GM21619 (cell line): ENCODE data around the gene SBNO1.
"Not testable (repeated sequence)": the region's sequence is repeated elsewhere in the genome, so short reads cannot be mapped to it uniquely, and the experiment has no call there.

Source experiments
- ATAC-seq: cut with Tn5 transposase; IDR thresholded peaks from one replicate; pipeline ENCODE4 v1.9.1; 2021; ENCODE audit not compliant: unreplicated experiment

SBNO1 gene

DNA sequence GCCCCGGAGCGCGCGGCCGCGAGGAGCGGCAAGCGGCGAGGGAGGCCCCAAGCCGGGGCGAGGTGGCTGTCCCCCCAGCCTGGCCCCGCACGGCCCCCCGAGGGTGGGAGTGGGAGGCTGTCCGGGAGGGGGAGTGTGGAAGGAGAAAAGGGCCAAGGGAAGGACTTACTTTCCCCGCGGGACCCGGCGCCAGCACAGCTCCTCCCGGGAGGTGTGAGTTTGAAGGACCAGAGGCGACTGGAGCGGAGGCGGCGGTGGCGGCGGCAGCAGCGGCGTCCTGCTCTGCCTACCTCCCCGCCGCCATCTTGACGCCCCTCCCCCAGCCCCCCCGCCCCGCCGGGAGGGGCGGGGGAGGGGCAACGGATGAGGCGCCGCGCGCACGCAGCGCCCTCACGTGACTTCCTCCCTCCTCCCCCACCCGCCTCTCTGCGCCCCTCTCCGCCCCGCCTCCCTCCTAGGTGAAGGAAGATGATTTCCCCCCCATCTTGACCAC, at the start of gene SBNO1:
TSS of gene SBNO1 (minus strand) at position 316 of the 493 bp plus-strand sequence. CDS start 14,406 bp downstream, outside the sequence.
- ATAC-seq: peak; percentile 30

DNA sequence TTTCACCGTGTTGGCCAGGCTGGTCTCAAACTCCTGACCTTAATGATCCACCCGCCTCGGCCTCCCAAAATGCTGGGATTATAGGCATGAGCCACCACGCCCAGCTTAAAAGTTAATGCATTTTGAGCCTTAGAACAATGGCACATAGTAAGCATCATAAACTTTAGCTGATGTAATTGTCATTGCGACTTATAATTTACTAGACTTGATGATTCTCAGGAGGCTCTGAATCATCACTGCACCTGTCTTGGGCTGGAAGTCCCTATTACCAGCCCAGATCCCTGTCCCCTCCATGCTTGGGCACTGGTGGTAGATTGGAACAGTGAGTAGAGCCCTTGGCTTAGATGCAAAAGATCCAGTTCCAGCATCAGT, 45.4 kb upstream of the SBNO1 start:
- ATAC-seq: no peak

DNA sequence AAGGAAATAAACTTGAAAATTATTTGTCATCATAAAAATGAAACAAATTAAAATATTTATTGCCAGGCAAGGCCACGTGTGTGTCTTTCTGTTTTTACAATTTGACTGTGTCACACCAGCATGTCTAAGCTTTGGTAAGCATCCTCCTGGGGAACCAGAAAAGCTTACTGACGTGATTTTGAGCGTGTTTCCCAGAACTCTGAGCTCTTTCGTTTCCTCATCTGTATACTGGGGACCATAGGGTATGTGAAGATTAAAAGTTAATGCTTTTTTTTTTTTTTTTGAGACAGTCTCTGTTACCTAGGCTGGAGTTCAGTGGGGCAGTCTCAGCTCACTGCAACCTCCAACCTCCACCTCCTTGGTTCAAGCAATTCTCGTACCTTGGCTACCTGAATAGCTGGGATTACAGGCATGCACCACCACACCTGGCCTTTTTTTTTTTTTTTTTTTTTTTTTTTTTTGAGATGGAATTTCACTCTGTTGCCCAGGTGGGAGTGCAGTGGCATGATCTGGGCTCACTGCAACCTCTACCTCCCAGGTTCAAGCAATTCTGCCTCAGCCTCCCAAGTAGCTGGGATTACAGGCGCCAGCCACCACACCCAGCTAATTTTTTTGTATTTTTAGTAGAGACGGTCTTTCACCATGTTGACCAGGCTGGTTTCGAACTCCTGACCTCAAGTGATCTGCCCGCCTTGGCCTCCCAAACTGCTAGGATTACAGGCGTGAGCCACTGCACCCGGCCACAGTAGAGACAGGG, 44.8 kb upstream of the SBNO1 start:
- ATAC-seq: not testable (repeated sequence)

DNA sequence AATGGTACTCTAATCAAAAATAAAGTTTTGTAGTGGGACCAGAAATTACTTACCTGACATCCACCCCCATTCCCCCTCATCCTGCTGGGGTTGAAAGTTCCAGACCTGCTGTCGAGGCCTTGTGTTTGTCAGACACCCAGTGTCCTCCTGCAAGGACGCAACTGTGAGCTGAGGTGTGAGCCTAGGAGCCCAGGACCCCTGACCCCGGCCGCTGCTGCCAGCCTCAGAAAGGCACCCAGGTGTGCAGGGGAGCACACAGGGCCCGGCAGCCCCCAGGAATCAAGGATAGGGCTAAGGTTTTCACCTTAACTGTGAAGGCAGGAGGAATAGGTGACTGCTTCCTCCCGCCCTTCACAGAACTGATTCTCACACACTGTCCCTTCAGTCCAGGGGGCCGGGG, 44.0 kb upstream of the SBNO1 start:
- ATAC-seq: not testable (repeated sequence)

DNA sequence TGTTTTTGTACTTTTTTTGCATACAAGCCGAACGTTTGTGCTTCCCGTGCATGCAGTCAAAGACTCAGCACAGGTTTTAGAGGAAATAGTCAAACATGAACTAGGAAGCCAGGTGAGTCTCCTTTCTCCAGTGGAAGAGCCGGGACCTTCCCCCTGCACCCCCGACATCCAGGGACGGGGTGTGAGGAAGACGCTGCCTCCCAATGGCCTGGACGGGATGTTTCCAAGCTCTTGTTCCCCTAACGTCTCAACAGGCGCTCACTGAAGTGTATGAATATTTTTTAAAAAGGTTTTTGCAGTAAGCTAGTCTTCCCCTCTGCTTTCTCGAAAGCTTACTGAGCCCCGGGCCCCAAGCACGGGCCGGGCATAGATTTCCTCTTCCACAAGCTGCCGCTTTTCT, 43.3 kb upstream of the SBNO1 start:
- not testable (repeated sequence) for ATAC-seq

DNA sequence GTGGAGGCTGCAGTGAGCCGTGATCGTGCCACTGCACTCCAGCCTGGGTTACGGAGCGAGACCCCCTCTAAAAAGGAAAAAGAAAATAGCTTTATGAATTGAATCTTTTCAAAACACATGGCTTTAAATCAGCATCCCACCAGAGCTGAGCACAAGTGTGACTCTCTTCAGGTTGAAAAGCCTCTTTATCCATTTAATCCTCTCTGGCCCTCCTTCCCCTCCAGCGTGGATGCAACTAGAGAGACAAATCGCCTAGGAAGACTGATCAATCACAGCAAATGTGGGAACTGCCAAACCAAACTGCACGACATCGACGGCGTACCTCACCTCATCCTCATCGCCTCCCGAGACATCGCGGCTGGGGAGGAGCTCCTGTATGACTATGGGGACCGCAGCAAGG, 42.6 kb upstream of the SBNO1 start:
- not testable (repeated sequence) for ATAC-seq

DNA sequence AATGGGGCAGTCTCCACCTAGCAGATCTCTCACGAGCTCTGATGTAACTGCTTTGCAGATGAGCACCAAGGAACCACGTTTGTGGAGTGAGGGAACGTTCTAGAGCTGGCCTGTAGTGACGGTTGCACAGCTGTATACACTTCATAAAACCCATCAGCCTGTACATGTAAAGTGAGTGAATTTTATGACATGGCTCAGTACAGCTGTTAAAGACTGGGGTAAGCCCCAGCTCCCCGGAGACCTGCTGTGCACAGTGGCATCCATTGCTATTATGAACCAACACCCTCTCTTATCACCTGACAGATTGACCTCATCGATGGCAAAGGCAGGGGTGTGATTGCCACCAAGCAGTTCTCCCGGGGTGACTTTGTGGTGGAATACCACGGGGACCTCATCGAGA, 39.9 kb upstream of the SBNO1 start:
- no peak for ATAC-seq

DNA sequence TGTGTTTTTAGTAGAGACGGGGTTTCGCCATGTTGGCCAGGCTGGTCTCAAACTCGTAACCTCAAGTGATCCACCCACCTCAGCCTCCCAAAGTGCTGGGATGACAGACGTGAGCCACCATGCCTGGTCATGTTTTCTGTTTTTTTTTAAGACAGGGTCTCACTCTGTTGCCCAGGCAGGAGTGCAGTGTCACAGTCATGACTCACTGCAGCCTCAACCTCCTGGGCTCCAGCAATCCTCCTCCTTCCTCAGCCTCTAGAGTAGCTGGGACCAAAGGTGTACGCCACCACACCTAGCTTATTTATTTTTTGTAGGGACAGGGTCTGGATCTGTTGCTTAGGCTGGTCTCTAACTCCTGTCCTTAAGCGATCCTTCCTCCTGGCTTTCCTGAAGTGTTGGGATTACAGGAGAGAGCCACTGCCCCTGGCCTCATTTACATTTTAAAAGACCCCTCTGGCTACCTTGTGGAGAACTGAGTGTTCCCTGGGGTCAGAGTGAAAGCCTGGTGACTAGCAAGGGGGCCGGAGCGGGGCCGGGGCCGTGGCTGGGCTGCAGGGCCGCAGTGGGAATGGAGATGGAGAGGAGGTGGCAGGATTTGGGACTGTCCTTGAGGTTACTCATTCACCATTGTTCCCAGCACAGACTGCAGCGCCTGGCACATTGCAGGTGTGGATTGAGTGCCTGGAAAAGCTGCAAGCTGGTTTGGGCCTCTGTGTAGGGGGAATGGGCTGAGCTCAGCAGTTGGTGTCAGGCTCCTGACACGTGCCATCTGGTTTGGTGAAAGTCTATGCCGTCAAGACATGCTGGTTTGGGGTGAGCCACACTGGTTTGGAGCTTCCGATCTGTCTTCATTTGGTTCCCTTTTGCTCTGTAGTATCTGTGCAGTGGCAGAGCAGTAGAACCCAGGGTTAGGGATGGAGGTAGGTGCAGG, 37.4 kb upstream of the SBNO1 start:
- ATAC-seq: no peak

DNA sequence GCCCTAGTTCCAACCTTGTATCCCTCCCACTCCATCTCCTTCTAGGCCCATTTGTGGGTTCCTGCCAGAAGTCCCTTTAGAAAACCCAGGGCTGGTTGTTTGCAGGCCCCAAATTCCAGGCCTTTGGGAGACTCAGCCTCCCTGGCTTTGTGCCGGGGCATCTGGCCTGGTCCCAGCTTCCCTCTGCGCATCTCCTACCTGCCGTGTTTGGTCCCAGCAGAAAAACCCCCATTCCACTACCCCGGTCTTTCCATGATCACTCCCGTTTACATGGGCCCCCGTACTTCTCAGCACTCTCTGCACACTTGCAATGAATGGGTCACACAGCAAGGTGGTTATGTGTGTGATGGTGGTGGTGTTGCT, 34.6 kb upstream of the SBNO1 start:
- ATAC-seq: no peak

DNA sequence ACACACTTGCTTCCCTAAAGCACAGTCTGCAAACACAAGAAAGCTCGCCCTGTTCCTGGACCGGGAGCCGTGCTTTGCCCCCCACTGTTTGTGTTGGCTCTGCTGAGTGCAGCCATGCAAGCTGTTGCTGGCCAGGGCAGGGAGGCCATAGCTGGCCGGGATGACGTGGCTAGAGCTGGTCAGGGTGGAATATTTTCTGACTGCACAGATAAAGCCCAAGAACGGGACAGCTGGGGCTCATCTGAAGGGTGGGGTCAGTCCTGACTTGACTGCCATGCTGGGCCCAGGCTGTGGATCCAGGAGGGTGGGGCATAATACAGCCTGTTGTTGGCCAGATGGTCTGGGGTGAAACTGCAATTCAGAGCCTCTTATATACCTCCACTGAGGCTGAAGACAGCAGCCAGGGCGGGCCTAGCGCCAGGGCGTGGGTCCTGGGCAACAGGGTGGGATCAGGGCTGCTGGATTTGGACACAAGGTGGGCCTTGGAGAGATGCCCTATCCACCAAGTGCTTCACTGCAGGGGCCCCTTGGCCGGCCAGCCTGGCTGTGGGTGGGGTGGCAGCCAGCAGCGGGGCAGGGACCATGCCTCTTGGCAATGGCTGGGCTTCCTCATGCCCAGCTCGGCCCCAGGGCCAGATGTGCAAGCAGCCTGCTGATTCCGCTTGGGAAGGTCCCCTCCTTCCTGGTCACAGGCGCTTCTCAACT, 34.1 kb upstream of the SBNO1 start:
- ATAC-seq: no peak

DNA sequence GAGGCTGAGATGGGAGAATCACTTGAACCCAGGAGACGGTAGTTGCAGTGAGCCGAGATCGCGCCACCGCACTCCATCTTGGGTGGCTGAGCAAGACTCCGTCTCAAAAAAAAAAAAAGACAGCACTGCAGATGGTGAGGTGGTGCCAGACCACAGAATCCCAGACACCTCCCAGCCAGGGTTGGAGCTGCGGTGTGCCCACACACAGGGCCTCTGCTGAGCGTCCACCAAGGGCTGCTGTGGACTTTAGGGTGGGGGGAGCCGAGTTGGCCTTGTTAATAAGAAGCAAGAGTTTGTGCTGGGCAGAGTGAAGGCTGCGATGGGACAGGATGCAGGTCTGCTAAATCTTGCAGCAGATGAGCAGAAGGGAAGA, 33.5 kb upstream of the SBNO1 start:
- no peak for ATAC-seq

DNA sequence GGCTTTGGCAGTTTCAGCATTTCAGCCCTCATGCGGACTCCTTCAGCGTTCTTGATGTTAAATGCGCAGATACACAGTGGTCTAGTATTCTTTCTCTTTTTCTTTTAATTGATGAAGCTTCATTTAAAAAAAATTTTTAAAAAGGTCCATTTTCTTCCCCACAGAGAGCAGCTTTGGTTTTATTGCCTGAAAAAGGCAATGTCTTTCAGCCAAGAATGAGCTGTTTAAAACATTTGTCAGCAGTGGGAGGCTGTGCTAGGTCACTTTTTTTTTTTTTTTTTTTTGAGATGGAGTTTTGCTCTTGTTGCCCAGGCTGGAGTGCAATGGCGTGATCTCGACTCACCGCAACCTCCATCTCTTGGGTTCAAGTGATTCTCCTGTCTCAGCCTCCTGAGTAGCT, 32.8 kb upstream of the SBNO1 start:
- no peak for ATAC-seq

DNA sequence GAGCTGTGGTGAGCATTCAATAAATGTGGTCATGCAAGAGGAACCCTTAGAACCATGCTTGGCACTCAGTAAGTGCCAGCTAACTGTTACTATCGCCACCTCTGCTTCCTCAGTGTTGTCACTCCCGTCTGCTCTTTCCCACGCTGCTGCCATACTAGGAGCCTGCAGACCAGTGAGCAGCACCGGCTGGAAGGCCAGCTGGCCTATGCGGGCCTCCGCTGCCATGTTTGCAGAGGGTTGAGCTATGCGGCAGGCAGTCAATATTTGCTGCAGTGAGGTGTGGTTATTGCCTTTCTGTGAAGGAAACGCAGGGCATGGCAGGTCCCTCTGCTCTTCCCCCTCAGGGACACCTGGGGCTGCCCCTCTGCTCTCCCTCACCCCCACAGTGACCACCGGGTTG, 32.3 kb upstream of the SBNO1 start:
- ATAC-seq: no peak

DNA sequence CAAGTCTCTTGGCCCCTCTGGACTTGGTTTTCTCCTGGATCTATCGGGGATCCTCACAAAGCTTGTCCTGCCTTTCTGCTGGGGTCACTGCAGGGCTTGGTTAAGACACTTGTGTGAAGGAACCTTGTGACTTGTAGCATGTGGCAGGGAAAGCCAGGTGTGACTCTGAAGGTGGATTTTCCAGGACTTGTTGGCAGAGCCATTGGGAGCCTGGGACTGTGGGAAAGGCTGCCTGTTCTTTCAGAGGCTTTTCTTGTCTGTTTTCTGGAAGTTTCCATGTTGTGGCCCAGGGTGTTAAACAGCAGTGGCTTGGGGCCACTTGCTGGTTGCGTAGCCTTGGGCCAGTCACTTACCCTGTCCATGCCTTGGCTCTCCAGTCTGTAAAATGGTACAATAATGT, 31.9 kb upstream of the SBNO1 start:
- ATAC-seq: no peak

DNA sequence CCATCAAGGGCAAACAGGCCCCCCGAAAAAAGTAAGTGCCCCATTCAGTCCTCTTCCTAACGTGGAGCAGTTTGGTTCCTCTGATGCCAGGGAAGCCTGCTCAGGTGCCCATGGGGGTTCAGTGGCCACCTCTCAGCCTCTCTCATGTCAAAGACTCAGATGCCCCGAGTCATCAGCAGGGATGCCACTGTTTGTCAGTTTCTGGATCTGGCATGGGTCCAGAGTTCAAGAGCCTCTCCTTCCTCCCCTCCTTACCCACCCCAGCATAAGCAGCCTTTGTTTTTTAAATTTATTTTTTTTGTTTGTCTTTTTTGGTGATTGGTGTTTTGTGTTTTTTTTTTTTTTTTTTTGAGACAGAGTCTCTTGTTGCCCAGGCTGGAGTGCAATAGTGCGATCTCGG, 30.6 kb upstream of the SBNO1 start:
- no peak for ATAC-seq

DNA sequence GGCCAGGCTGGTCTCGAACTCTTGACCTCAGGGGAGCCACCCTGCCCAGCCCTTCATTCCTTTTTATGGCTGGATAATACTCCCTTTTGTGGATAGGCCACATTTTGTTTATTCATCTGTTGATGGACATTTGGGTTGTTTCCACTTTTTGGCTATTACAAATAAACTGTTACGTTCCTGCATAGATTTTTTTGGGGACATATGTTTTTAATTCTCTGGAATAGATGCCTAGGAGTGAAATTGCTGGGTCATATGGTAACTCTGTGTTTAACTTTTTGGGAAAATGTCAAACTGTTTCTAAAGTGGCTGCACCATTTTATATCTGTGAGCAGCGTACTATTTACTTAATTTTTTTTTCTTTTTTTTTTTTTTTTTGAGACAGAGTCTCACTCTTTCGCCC, 29.1 kb upstream of the SBNO1 start:
- no peak for ATAC-seq

DNA sequence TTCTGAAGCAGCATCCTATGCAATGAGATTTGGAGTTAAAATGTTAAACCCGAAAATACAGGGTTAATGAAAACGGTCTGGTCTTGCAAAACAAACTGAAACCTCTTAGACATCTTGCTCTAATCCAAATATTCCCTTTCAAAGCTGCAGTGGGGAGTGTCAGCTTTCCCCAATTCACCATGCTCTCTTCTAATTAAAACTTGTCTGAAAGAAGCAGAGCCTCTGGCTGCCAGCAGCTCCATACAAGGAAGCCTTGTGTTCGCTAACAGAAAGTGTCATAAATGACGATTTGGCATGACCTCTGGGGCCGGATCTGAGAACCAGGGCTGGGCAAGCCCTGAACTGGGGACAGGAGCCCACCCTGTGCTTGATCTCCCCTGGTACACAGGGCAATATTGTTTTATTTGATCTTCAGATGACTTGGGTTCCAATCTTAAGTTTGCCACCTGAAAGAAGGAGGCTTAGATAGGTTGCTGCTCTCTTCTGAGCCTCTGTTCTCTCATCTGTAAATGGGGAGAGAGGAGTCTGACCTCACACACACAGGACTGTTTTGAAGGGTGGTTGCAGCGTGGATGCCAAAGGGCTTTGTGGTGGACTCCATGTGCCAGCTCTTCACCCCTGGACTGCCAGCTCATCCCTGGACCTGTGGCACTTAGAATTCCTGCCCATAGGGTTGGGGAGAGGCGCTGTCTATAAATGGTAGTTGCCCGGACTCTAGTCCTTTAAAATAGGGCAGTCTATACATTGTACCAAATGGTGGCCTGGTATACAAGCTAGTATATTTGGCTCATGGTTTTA, 27.1 kb upstream of the SBNO1 start:
- ATAC-seq: no peak

DNA sequence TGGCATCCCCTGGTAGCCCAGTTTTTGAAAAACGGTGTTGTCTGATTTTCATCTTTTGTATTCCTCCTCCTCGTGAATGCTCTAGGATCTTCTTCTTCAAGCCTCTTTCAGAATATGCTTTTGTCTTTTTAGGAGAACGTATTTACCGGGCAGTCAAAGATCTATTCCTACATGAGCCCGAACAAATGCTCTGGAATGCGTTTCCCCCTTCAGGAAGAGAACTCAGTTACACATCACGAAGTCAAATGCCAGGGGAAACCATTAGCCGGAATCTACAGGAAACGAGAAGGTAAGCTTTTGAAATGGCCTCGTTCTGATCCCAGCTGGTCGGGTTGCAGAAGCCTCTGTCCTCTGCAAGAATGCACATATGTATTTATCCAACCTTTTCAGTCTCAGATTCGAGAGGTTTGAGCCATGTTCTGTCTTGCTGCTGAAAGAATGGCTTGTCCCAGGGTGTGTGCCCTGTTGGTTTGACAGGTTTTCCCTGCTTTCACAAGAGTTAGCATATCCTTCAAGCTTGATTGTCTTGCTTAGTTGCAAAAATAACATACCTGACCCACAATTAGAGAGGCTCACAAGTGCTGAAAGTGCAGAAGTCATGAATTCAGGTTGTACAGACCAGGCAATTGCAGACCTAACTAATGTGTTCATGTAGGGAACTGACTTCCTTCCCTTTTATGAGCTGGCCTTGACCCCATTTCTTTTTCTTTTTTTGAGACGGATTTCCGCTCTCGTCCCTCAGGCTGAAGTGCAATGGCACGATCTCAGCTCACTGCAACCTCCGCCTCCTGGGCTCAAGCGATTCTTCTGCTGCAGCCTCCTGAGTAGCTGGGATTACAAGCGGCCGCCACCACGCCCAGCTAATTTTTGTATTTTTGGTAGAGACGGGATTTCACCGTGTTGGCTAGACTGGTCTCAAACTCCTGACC, 26.1 kb upstream of the SBNO1 start:
- no peak for ATAC-seq

DNA sequence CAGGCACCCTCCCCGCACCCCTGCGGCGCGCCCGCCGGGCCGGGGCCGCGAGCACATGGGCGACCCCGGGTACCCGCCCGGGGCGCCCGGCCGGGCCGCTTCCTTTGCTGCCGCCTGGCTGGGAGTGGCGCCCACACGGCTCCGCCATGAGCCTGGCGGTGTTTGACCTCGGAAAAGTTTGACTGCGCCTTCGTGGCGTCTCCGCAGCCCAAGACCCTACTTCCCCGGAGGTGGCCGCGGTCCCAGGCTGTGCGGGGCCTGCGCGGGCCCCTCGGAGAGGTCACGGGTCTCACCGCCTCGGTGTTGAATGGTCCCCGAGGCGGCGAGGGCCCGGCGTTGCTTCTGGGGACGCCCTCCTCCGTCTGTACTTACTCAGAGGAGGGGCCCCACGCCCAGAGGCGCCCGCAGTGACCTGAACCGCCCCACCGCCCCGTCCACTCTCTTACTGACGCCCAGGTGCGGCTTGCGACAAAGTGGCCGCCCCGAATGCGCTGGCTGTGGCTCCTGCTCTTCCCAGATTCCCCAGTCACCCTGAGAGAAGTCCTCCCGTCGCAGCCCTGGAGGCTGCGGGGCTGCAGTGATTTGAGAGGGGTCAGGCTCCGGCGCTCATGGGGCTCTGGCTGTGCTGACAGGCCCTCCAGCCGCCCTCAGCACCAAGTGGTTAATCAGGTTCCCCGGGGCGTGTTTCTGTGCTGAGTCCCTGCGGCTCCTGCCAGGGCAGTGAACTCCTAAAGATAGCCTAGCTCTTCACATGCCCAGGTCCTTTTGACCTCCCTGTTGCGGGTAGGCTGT, 25.1 kb upstream of the SBNO1 start:
- no peak for ATAC-seq
